HTERT RPE-1 (cell line): ENCODE data around the gene MPV17L2.

Experiments used
- in situ Hi-C: fragments of 300-500 bp; cut with MboI; formaldehyde crosslinking; loops from 4 replicates; pipeline ENCODE4 v1.14.3; 2020; ENCODE audit warnings: low sequenced_read_pairs

The MPV17L2 gene

DNA sequence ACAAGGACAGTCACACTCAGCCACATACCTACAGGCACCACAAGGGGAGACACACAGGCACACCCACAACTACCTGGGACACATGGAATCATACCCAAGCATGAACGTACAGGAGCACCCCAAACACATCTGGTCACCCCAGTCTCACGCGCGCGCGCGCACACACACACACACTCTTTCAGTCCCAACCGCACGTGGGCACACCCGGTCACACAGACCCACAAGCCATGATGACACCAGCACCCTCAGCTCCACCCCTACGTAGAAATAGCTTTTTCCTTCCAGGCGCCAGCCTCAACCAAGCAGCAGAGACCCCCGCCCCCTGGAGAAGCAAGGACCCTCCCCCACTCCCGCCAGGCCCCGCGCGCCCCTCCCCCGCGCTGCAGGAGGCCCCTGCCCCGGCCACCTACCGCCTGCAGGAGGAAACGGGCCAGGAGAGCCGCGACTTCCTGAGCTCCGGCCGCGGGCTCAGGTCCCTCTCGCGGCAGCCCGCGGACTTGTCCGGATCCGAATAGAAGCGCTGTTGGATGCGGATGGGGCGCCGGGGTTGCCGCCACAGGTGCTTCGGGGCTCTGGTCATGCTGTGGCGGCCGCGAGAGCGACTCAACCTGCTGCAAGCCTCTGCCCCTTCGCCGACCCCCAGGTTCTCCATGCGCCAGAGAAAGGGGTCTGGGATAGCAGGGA is 39.7 kb downstream of the MPV17L2 start:
- in situ Hi-C loops: no loop called here

DNA sequence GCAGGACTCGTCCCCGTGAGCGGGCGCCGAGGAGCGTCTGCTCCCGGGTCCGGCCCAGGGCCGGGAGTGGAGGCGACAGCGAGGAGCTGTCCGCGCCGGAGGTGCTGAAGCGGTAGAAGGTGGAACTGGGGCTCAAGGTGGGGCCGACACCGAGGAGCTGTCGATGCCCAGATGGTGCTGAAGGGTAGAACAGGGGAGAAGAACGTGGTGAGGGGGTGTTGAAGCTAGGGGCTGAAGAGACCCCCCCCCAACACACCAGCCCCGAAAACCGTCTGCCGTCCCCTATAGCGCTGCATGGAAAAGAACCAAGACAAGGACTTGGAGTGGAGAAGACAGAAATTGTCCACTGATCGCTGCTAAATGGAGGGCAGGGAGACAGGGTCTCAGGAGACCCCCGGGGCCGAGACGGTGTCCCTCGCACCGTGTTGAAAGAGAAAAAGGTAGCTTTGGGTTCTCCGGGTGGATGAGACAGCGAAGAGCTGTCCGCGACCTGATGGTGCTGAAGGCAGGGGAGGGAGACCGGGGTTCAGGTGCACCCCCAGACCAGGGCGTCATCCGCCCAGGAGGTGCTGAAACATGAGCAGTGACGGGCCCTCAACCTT is 40.3 kb downstream of the MPV17L2 start:
- in situ Hi-C loops: no loop called here

DNA sequence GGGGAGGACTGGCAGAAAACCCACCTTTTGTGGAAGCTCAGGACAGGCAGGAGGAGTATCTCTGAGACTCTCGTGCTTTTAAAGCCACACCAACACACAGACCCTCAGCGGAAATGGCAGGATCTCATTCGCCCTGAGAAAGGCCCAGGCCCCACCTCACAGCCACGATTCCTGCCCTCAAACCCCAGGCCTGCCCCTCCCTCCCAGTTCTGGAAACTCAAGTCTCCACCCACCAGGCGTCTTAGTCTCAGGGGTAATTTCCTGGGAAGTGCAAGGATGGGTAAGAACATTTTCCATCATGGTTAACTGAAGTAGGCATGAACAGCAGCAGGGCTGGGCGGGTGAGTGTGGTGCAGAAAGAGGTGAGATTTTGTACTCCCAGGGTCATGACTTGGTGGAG is 41.2 kb downstream of the MPV17L2 start:
- in situ Hi-C loops: no loop called here

DNA sequence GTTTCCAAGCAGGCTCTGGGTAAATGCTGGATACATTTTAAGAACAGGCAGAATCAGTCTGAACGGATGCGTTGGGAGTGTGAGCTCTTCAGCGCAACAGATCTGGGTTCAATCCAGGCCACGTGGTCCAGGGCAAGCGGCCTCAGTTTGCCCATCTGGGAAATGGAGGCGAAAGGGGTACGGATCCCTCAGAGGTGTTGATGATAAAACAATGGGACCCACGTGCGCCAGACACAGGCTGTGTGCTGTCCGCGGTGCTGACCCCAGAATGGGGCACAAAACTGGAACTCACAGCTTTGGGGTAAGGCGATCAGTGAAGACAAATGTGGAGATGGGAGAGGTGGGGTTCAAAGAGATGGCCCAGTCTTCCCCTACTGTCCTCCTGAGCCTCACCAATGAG is 46.3 kb downstream of the MPV17L2 start:
- in situ Hi-C loops: no loop called here

DNA sequence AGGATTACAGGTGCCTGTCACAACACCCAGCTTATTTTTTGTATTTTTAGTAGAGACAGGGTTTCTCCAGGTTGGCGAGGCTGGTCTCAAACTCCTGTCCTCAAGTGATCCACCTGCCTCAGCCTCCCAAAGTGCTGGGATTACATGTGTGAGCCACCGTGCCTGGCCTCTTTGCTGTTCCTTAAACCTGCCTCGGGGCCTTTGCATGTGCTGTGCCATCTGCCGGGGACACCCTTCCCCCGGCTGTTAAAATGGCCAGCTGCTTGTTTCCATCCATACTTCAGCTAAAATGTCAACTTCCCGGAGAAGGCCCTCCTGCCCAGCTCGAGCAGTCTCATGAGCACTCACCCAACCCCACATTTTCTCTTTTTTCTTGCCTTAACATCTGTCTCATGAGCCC is 52.3 kb downstream of the MPV17L2 start:
- in situ Hi-C loops: no loop called here
